A549 (cell line): ENCODE results near the gene ASAP2.

Experiments
- CHD2 ChIP-seq: fragments of 150-350 bp; IDR thresholded peaks from 2 replicates; pipeline ENCODE4 v1.6.1; 2014; ENCODE audit warnings: low read length; ENCODE audit not compliant: partially characterized antibody
- RNF2 ChIP-seq: fragments of 200-600 bp; sonication (generic); IDR thresholded peaks from 2 replicates; pipeline ENCODE4 v1.6.1; 2016; ENCODE audit warnings: low read depth, mild to moderate bottlenecking, antibody characterized with exemption, moderate library complexity, borderline replicate concordance
- TF ChIP-seq, protein P1 (sequence below): fragments of >200 bp; sonication (Bioruptor Twin); formaldehyde crosslinking; IDR thresholded peaks from 3 replicates; pipeline ENCODE4 v1.5.1; 2016

DNA sequence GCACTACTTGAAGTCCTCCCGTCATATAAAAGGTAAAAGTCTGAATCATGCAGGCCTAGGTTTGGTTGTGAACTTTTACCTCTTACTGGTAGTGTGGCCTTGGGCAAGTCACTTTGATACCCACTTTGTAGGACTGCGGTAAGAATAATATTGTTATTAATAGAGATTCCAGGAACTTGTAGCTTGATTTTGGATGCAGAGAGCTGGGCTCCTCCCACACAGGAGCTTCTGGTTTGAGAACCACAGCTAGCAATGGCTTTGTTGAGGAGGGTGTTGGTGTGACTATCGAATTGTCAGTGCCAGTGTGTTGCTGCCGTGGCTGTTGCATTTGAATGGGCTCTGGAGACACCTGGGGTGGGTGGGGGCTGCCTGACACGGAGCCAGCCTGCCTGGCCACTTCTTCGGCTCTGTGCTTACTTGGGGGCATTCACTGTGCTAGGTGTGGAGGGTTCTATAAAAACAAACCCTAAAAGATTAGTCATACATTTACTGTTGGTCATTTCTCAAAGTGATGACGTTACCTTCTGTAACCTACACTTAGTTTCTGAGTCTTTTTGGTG is 38.5 kb downstream of the ASAP2 start:
- TF ChIP-seq, protein P1, sequence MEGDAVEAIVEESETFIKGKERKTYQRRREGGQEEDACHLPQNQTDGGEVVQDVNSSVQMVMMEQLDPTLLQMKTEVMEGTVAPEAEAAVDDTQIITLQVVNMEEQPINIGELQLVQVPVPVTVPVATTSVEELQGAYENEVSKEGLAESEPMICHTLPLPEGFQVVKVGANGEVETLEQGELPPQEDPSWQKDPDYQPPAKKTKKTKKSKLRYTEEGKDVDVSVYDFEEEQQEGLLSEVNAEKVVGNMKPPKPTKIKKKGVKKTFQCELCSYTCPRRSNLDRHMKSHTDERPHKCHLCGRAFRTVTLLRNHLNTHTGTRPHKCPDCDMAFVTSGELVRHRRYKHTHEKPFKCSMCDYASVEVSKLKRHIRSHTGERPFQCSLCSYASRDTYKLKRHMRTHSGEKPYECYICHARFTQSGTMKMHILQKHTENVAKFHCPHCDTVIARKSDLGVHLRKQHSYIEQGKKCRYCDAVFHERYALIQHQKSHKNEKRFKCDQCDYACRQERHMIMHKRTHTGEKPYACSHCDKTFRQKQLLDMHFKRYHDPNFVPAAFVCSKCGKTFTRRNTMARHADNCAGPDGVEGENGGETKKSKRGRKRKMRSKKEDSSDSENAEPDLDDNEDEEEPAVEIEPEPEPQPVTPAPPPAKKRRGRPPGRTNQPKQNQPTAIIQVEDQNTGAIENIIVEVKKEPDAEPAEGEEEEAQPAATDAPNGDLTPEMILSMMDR = no peak
- TF ChIP-seq RNF2 (no peak), CHD2 (no peak)
